Immature natural killer cell (primary cell): ENCODE results near the gene RAP1B. TPM values are rescaled to one million over a fixed set of nuclear protein-coding genes. Genes with fewer than 3 reads are reported as not detected.

Experiments used
- polyA plus RNA-seq, 3 donors: library from polyadenylated mRNA; unstranded; fragments of 300-500 nt; fragmentation: Illumina TruSeq; gene quantifications; one replicate each; pipeline ENCODE4 v1.2.3, GENCODE V29; 2021

The RAP1B gene
- polyA plus RNA-seq, 3 donors from 2014 or later: 1,248 to 1,847 (median 1,256) TPM

Other genes with a start within 250 kb of the RAP1B start
- gene NUP107, start 76.1 kb downstream of the RAP1B start, polyA plus RNA-seq: 10 to 100 TPM; 24.9 to 48.8 (median 42.3) TPM
- gene SLC35E3, start 135.3 kb downstream of the RAP1B start, polyA plus RNA-seq: 10 to 100 TPM in 2 of 3 donors, 1 to 10 TPM in 1; 5.2 to 13.5 (median 12.9) TPM
- gene MDM2, start 197.3 kb downstream of the RAP1B start, polyA plus RNA-seq: 10 to 100 TPM; 18.2 to 33.5 (median 19.9) TPM